ENCODE results near the gene SYT7.
A peak's percentile ranks its signal among the peaks of the same experiment; 100 is the strongest.

Gene SYT7

DNA sequence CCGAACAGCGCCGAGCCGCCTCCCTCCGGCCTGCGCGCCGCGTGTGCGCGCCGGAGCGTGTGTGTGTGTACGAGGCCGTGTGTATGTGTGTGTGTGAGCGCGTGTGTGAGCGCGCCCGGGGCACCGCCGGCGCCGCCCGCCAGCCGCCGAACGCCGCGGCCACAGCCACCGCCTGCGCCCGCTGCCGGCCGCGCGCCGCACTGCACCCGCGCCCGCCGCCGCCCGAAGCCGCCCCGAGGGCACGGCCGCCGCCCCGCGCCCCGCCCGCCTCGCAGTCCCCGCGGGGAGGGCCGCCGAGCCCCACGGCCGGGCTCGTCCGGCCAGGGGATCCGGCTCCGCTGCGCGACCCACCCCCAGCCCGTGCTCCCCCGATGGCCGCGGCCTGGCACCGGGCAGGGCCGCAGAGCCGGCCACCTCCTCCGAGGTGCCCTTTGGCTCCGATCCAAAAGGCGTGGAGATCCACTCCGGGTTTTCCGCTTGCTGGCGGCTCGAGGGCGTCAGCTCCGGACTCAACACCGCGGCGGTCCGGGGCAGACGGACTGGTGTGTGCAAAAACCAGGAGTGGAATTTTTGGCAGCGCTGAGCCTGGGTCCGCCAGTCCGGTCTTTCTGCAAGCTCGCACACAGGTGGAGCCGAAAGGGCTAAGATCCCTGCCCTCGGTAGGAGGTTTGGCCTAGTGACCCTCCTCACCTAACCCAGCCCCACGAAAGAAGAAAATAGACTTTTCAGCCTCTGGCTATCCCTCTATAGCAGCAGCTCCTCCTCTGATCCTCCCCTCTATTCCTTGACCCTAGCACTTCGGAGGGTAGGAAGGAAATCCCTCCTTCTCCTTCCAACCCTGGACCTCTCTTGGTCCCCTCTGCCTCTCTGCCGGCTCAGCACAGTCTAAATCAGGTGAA lies at the start of gene SYT7:
TSS of gene SYT7 (minus strand) at position 47 of the 899 bp plus-strand sequence. CDS start 256 bp downstream, outside the sequence.
- peak; percentile 95 for DNase-seq (ENCODE audit: low spot score)

DNA sequence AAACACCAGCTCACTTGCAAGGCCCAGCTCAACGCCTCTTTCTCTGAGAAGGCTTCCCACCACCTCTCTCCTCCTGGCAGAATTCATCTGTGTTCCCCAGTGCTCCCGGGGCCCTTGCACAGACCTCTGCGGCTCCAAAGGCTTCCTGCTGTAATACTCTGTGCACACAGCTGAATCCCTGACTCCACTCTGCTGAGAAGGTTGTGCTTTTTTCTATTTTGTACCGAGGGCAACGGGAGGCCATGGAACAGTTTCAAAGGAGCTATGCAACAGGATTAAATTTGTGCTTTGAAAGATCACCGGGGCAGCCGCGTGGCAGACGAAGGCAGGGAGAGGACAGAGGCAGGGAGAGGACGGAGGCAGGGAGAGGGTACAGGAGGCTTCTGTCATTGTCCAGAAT lies 49.2 kb upstream of the SYT7 start:
- no peak for DNase-seq (ENCODE audit: low spot score)

- DNase-seq (ENCODE audit: low spot score) = no peak
Observed at GRCh38 chr11:61629082-61629833, 48.4 kb upstream of the SYT7 start.

DNA sequence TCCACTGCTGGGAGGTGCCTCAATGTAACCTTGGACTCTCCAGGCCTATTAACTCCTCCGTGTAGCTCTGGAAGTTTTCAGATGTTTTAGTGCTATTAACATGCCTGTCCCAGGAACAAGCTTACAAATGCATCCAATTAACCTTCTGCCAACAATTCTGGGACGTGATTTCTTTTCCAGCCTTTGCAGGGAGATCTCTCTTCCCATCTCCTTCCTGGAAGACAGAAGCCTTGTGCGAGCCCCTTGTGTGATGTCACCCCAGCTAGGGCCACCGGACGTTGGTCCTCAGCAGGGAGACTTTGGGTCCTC lies 47.7 kb upstream of the SYT7 start:
- no peak for DNase-seq (ENCODE audit: low spot score)

DNA sequence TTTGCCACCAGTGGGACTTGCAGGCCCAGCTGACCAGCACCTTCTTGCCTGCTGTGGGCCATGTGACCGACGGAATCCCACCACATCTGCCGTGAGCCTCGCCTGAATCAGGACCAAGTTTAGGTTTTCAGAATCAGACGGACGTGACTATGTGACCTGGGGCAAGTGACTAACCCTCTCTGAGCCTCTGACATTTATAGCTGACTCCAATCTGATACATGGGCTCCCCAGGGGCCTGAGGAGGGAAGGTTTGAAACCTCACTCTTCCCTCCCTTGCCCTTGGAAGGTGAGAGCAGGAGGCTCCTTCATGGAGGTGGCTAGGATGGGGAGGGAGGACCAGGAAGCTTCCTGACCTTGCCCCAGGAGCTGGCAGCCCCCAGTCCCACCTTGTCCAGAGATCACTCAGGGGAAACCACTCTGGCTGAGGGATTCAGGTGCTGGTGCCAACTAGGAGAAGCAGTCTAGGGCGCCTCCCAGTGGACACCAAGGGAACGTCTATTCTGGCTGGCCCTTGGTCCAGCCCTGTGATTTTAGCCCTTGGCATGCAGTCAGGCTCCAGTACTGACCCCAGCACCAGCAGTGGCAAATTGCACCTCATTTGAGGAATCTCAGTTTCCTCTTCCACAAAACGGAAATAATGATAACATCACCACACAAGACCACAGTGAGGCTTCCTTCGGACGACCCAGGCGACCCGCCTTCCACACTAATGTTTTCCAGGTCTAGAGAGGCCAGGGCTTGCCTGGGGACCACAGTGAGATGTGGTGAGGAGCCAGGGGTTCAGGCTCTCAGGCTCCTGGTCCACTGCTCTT lies 47.2 kb upstream of the SYT7 start:
- peak; percentile 80 for DNase-seq (ENCODE audit: low spot score)

DNA sequence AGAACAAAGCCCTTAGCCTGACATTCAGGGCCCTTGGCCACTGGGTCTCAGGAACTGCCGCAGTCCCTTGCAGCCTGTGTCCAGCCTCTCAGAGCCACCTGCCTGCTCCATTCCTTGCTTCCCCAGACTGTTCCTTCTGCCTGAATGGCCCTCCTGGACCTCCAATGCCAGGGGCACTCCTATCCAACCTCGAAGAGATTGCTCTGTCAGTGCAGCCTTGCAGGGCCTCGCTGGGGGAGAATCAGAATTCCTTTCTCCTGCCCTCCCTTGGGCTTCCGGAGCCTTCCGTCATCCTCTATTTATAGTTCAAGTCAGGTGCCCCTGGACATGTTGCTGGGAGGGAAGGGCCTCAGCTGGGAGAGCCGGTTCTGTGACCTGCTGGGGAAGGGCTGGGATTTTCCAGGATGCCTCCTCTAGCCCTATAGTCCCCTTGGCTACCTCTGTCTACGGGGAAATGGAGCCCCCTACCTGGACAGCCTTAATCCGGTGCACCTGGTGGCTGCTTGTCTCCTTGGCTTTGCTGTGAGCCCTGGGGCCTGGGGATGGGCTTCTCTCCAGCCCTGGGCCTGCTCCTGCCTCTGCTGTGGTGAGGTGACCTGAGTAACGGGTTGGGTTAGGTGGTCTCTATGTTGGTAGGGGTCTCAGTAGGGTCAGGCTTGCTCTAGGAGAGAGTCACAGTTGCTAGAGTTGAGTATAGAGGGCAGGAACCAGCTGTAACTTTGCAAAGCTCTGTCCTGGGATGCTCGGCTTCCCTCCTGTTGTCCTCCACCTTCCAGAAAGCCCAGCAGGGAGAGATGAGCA lies 45.9 kb upstream of the SYT7 start:
- DNase-seq (ENCODE audit: low spot score) = peak; percentile 88

- no peak for DNase-seq (ENCODE audit: low spot score)
Observed at GRCh38 chr11:61625525-61625924, 44.6 kb upstream of the SYT7 start.

GRCh38 chr11:61621917-61622585 lies 41.2 kb upstream of the SYT7 start:
- no peak for DNase-seq (ENCODE audit: low spot score)

- no peak for DNase-seq (ENCODE audit: low spot score)
Observed at GRCh38 chr11:61619471-61620226, 38.8 kb upstream of the SYT7 start.

- DNase-seq (ENCODE audit: low spot score) = no peak
Observed at GRCh38 chr11:61618978-61619377, 38.1 kb upstream of the SYT7 start.

GRCh38 chr11:61617515-61617914 lies 36.6 kb upstream of the SYT7 start:
- no peak for DNase-seq (ENCODE audit: low spot score)

GRCh38 chr11:61616434-61616833 lies 35.6 kb upstream of the SYT7 start:
- DNase-seq (ENCODE audit: low spot score) = no peak

DNA sequence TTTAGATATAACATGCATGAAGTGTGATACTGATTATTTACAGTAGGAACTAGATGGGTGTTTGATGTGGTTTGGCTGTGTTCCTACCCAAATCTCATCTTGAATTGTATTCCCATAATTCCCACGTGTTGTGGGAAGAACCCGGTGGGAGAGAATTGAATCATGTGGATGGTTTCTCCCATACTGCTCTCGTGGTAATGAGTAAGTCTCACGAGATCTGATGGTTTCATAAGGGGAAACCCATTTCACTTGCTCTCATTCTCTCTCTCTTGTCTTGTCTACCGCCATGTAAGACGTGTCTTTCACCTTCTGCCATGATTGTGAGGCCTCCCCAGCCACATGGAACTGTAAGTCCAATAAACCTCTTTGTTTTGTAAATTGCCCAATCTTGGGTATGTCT lies 33.9 kb upstream of the SYT7 start:
- peak; percentile 72 for DNase-seq (ENCODE audit: low spot score)

DNA sequence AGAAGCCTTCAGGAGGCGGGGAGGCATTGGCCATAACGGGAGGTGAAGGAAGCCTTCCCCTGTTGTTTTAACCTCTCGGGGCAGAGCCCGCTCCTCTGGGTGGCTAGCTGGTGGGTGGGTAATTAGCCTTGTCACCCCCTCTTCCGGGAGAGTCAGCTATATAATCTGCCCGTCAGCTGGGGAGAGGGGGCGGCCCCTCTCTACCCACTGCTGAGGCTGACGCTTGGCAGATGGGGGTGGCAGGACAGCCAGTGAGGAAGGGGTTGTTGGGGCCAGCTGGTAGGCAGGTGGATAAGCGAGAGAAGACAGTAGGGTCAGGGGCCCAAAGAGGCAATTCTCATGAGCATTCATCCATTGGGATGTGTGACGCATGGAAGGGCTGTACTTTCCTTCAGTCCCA lies 33.0 kb upstream of the SYT7 start:
- DNase-seq (ENCODE audit: low spot score) = no peak

GRCh38 chr11:61613051-61613450 lies 32.2 kb upstream of the SYT7 start:
- DNase-seq (ENCODE audit: low spot score) = no peak

GRCh38 chr11:61611309-61611708 lies 30.4 kb upstream of the SYT7 start:
- no peak for DNase-seq (ENCODE audit: low spot score)

- no peak for DNase-seq (ENCODE audit: low spot score)
Observed at GRCh38 chr11:61610905-61611304, 30.0 kb upstream of the SYT7 start.

DNA sequence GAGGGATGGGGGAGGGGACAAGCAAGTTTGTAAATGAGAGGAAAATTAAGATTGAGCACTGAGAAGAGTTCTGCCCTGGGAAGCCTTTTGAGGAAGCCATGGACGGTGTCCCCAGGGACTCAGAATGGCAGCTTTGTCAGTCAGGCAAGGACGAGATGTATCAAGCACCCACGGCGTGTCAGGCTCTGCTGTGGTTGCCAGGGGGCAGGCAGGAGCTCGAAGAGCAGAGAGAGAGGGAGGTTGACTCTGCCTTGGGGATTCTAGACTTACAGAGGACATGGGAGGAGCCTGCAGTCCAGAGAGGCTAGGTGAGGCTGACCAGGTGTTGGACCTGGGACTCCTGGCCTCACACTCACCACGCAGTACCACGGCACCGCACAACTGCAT lies 29.1 kb upstream of the SYT7 start:
- peak; percentile 22 for DNase-seq (ENCODE audit: low spot score)

DNA sequence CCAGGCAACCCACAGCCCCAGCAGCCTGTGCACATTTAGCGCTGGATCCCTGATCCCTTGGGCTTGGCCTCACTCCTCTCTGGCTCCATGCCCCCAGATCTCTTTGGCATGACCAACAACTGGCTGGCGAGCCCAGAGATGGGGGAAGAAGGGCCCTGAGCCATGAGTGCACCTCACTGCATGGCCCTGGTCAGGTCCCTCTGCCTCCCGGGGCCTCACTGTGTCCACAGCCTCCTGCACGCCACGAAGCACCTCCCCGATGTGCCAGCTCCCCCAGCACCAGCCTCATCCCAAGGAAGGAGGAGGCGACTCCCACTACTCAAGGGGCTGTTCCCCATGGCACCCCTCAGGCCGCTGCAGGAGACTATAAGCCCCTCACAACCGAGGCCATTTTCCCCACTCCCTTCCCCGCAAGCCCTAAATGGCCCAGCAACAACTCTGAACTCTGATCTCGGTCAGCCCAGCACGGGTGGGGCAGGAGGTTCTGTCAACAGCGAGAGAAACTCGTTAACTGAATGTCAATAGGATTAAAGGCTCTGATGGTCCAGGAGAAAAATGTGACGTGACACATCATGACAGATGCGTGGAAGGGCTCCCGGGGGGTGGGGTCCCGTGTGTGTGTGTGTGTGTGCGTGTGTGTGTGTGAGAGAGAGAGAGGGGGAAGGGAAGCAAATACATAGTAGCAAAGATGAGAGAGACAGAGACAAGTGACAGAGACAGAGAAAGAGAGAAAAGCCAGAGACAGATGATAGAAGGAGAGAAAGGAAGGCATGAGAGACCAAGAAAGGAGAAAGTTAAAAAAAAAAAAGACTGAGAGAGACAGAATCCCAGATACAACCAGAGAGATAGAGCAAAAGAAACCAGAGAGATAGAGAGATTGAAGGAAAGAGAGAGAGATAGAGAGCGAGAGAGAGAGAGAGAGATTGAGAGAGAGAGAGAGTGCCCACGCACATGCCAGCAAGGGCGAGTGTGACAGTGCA lies 28.4 kb upstream of the SYT7 start:
- DNase-seq (ENCODE audit: low spot score) = no peak
